SKM-1 (cell line): ENCODE data around the gene ZNF205.
A peak's percentile ranks its signal among the peaks of the same experiment; 100 is the strongest.

Experiments
- DNase-seq: peaks from one replicate; lab custom pipeline; 2025; ENCODE audit not compliant: unreplicated experiment; lab: John Stamatoyannopoulos, UW

ZNF205 gene

GRCh38 chr16:3147046-3147756 is 34.8 kb downstream of the ZNF205 start:
- no peak for DNase-seq

GRCh38 chr16:3147757-3148104 is 35.3 kb downstream of the ZNF205 start:
- no peak for DNase-seq

- no peak for DNase-seq
Observed at GRCh38 chr16:3148256-3149192, 36.1 kb downstream of the ZNF205 start.

GRCh38 chr16:3149193-3149530 is 36.8 kb downstream of the ZNF205 start:
- no peak for DNase-seq

- peak; percentile 60 for DNase-seq
Observed at GRCh38 chr16:3149630-3150345, 37.4 kb downstream of the ZNF205 start.

- DNase-seq = peak; percentile 91
Observed at GRCh38 chr16:3150346-3151218, 38.2 kb downstream of the ZNF205 start.

- DNase-seq = peak; percentile 80
Observed at GRCh38 chr16:3152027-3152276, 39.6 kb downstream of the ZNF205 start.

GRCh38 chr16:3152277-3152990 is 40.0 kb downstream of the ZNF205 start:
- peak; percentile 80 for DNase-seq

GRCh38 chr16:3152991-3153368 is 40.6 kb downstream of the ZNF205 start:
- peak; percentile 85 for DNase-seq

GRCh38 chr16:3155181-3155580 is 42.8 kb downstream of the ZNF205 start:
- no peak for DNase-seq

GRCh38 chr16:3155972-3156371 is 43.6 kb downstream of the ZNF205 start:
- DNase-seq = no peak

GRCh38 chr16:3157229-3158025 is 45.0 kb downstream of the ZNF205 start:
- DNase-seq = peak; percentile 58

- DNase-seq = no peak
Observed at GRCh38 chr16:3158026-3158509, 45.7 kb downstream of the ZNF205 start.

- DNase-seq = peak; percentile 86
Observed at GRCh38 chr16:3158510-3159314, 46.3 kb downstream of the ZNF205 start.

GRCh38 chr16:3161235-3162018 is 49.0 kb downstream of the ZNF205 start:
- DNase-seq = no peak

- no peak for DNase-seq
Observed at GRCh38 chr16:3164121-3164991, 52.0 kb downstream of the ZNF205 start.
